ENCODE results near the gene VILL.

VILL gene

GRCh38 chr3:38008191-38008701 is 17.7 kb downstream of the VILL start:
- TF ChIP-seq ZBTB7A (IDR thresholded peaks at IDR 0.05; ENCODE audit: low read depth) (no peak), TEAD4 (IDR thresholded peaks at IDR 0.05) (no peak), TCF12 (IDR thresholded peaks at IDR 0.05; ENCODE audit: low read depth) (no peak), USF1 (IDR thresholded peaks at IDR 0.05) (no peak), MAX (IDR thresholded peaks at IDR 0.05) (no peak), CEBPB (IDR thresholded peaks at IDR 0.05) (no peak), REST (IDR thresholded peaks at IDR 0.05; ENCODE audit: low read depth) (no peak), CREB1 (IDR thresholded peaks at IDR 0.05; ENCODE audit: low read depth) (no peak), TAF1 (IDR thresholded peaks at IDR 0.05; ENCODE audit: low read depth) (no peak), FOXM1 (IDR thresholded peaks at IDR 0.05; ENCODE audit: borderline replicate concordance, low read depth) (no peak), EP300 (IDR thresholded peaks at IDR 0.05; ENCODE audit: borderline replicate concordance) (no peak), RAD21 (IDR thresholded peaks at IDR 0.05; ENCODE audit: low read depth) (no peak), NFIC (IDR thresholded peaks at IDR 0.05) (no peak), EGR1 (IDR thresholded peaks at IDR 0.05) (no peak), YY1 (IDR thresholded peaks at IDR 0.05; ENCODE audit: low read depth) (no peak)

GRCh38 chr3:38008971-38009580 is 18.5 kb downstream of the VILL start:
- no peak for TF ChIP-seq ZBTB7A (IDR thresholded peaks at IDR 0.05; ENCODE audit: low read depth)
- no peak for TF ChIP-seq TEAD4 (IDR thresholded peaks at IDR 0.05)
- TF ChIP-seq RAD21 (IDR thresholded peaks at IDR 0.05; ENCODE audit: low read depth), result no peak
- TF ChIP-seq EP300 (IDR thresholded peaks at IDR 0.05; ENCODE audit: borderline replicate concordance), result no peak
- TF ChIP-seq NFIC (IDR thresholded peaks at IDR 0.05), result no peak
- TF ChIP-seq USF1 (IDR thresholded peaks at IDR 0.05), result no peak
- TF ChIP-seq MAX (IDR thresholded peaks at IDR 0.05), result no peak
- no peak for TF ChIP-seq EGR1 (IDR thresholded peaks at IDR 0.05)
- TF ChIP-seq TAF1 (IDR thresholded peaks at IDR 0.05; ENCODE audit: low read depth), result no peak
- TF ChIP-seq REST (IDR thresholded peaks at IDR 0.05; ENCODE audit: low read depth), result no peak

- TF ChIP-seq CEBPB (IDR thresholded peaks at IDR 0.05) (no peak), CREB1 (IDR thresholded peaks at IDR 0.05; ENCODE audit: low read depth) (no peak), MAX (IDR thresholded peaks at IDR 0.05) (no peak), TEAD4 (IDR thresholded peaks at IDR 0.05) (no peak), EGR1 (IDR thresholded peaks at IDR 0.05) (no peak), NFIC (IDR thresholded peaks at IDR 0.05) (no peak), REST (IDR thresholded peaks at IDR 0.05; ENCODE audit: low read depth) (no peak), TAF1 (IDR thresholded peaks at IDR 0.05; ENCODE audit: low read depth) (no peak)
Observed at GRCh38 chr3:38009807-38010591, 19.4 kb downstream of the VILL start.

GRCh38 chr3:38011111-38011510 is 20.5 kb downstream of the VILL start:
- TF ChIP-seq TEAD4 (IDR thresholded peaks at IDR 0.05), result no peak
- TF ChIP-seq EP300 (IDR thresholded peaks at IDR 0.05; ENCODE audit: borderline replicate concordance), result no peak
- TF ChIP-seq USF1 (IDR thresholded peaks at IDR 0.05), result no peak
- no peak for TF ChIP-seq ZBTB7A (IDR thresholded peaks at IDR 0.05; ENCODE audit: low read depth)
- TF ChIP-seq TAF1 (IDR thresholded peaks at IDR 0.05; ENCODE audit: low read depth), result no peak
- TF ChIP-seq TCF12 (IDR thresholded peaks at IDR 0.05; ENCODE audit: low read depth), result no peak
- no peak for TF ChIP-seq FOXM1 (IDR thresholded peaks at IDR 0.05; ENCODE audit: borderline replicate concordance, low read depth)
- TF ChIP-seq YY1 (IDR thresholded peaks at IDR 0.05; ENCODE audit: low read depth), result no peak
- no peak for TF ChIP-seq CEBPB (IDR thresholded peaks at IDR 0.05)
- no peak for TF ChIP-seq NFIC (IDR thresholded peaks at IDR 0.05)
- no peak for TF ChIP-seq MAX (IDR thresholded peaks at IDR 0.05)
- TF ChIP-seq CREB1 (IDR thresholded peaks at IDR 0.05; ENCODE audit: low read depth), result no peak
- TF ChIP-seq EGR1 (IDR thresholded peaks at IDR 0.05), result no peak
- TF ChIP-seq REST (IDR thresholded peaks at IDR 0.05; ENCODE audit: low read depth), result no peak
- no peak for TF ChIP-seq RAD21 (IDR thresholded peaks at IDR 0.05; ENCODE audit: low read depth)
